K562 (cell line): ENCODE measurements around the gene ASB10. TPM values are rescaled to one million over a fixed set of nuclear protein-coding genes. Genes with fewer than 3 reads are reported as not detected.

Experiments
- ATAC-seq: fragments of 200-7000 bp; cut with Tn5 transposase; 3 replicates; pipeline ENCODE4 v1.9.1; 2020; ENCODE audit warnings: moderate library complexity
- BruUV-seq: library from RNA; stranded (reverse); fragments of 400-500 nt; replicated peaks from 2 replicates; lab custom pipeline; 2021; lab: Mats Ljungman, UMichigan
- CTCF ChIA-PET: fragments of 300-600 bp; formaldehyde crosslinking; extraction: SDS; loops from one replicate; lab custom pipeline; 2021; ENCODE audit warnings: low intra/inter-chr PET ratio; lab: Yijun Ruan, JAX
- POLR2A ChIA-PET: fragments of 300-600, 350-650 bp; sonication (Branson Sonifier 250); formaldehyde crosslinking; extraction: SDS; loops from one replicate; lab custom pipeline; 2021; ENCODE audit warnings: antibody characterized with exemption, inconsistent platforms; lab: Yijun Ruan, JAX
- DNase-seq, 4 experiments: peaks; one replicate each; pipeline versions ENCODE4 v3.0.0 to v3.0.0-alpha.2; 2011 to 2018; ENCODE audit warnings: low spot score in 3 of 4, mixed read lengths in 3 of 4; ENCODE audit errors: extremely low read depth in 1 of 4
- FAIRE-seq: peaks from 2 replicates; lab custom pipeline; 2011; peaks lifted over from hg19 to GRCh38; lab: Jason Lieb, UNC
- H2AFZ ChIP-seq: 2 replicates; pipeline ENCODE4 v1.6.0; 2011; ENCODE audit warnings: low read depth, low read length, control low read depth, inconsistent platforms
- H3K27ac ChIP-seq: fragments of 200-600 bp; 3 replicates; pipeline ENCODE4 v1.8.0; 2011; ENCODE audit warnings: low read depth, mild to moderate bottlenecking, control low read depth, inconsistent platforms, low read length, moderate library complexity, mixed read lengths; ENCODE audit errors: extremely low read depth
- H3K27me3 ChIP-seq, 2 experiments: fragments of 300-600 bp in 1 of 2; 2 replicates in 1 of 2; 3 replicates in 1 of 2; pipeline versions ENCODE4 v1.6.0 to v1.8.0; 2011; ENCODE audit warnings: inconsistent platforms in 2 of 2, low read length in 2 of 2, mild to moderate bottlenecking in 1 of 2, mixed read lengths in 1 of 2, moderate library complexity in 1 of 2; ENCODE audit not compliant: control insufficient read depth in 2 of 2, insufficient read depth in 2 of 2
- H3K36me3 ChIP-seq: fragments of 300-600 bp; 3 replicates; pipeline ENCODE4 v1.8.0; 2011; ENCODE audit warnings: mild to moderate bottlenecking, low read length, inconsistent platforms; ENCODE audit not compliant: control insufficient read depth, insufficient read depth
- H3K4me1 ChIP-seq, 2 experiments: fragments of 200-600 bp in 1 of 2; replicated peaks in 1 of 2; 2 replicates in 1 of 2; 3 replicates in 1 of 2; pipeline versions ENCODE4 v1.5.1 to v1.8.0; 2011; ENCODE audit warnings: inconsistent platforms in 2 of 2, low read length in 2 of 2, mild to moderate bottlenecking in 1 of 2, mixed read lengths in 1 of 2, moderate library complexity in 1 of 2; ENCODE audit not compliant: control insufficient read depth in 2 of 2, insufficient read depth in 2 of 2
- H3K4me2 ChIP-seq: 2 replicates; pipeline ENCODE4 v1.6.1; 2011; ENCODE audit warnings: low read length, control low read depth, inconsistent platforms, mixed read lengths; ENCODE audit not compliant: insufficient read depth
- H3K4me3 ChIP-seq: fragments of 200-600 bp; sonication (generic), shearing (Covaris generic); 2 replicates; pipeline ENCODE4 v1.5.1; 2016; ENCODE audit warnings: control low read depth, inconsistent platforms
- H3K79me2 ChIP-seq: fragments of 200-600 bp; 3 replicates; pipeline ENCODE4 v1.8.0; 2011; ENCODE audit warnings: low read length, inconsistent platforms; ENCODE audit not compliant: control insufficient read depth, insufficient read depth
- H3K9ac ChIP-seq, 2 experiments: 2 replicates each; pipeline versions ENCODE4 v1.6.0 to v1.6.1; 2011; ENCODE audit warnings: low read depth in 2 of 2, low read length in 2 of 2, control low read depth in 1 of 2, inconsistent platforms in 1 of 2, mild to moderate bottlenecking in 1 of 2, mixed read lengths in 1 of 2; ENCODE audit not compliant: insufficient read depth in 1 of 2
- H3K9me1 ChIP-seq: one replicate; pipeline ENCODE4 v1.6.0; 2011; ENCODE audit warnings: inconsistent platforms, mild to moderate bottlenecking, low read length, moderate library complexity; ENCODE audit not compliant: control insufficient read depth, insufficient read depth
- H3K9me3 ChIP-seq: replicated peaks from 2 replicates; pipeline ENCODE4 v1.5.1; 2011; ENCODE audit warnings: low read depth, low read length, inconsistent platforms; ENCODE audit not compliant: control insufficient read depth, insufficient read depth
- H4K20me1 ChIP-seq: replicated peaks from 2 replicates; pipeline ENCODE4 v1.6.1; 2011; ENCODE audit warnings: low read length, inconsistent platforms, mixed read lengths; ENCODE audit not compliant: control insufficient read depth, insufficient read depth
- DDX20 ChIP-seq: fragments of 450-650 bp; IDR thresholded peaks from 2 replicates; pipeline ENCODE4 v1.6.1; 2016; ENCODE audit warnings: missing genetic modification characterization, low read depth, mild to moderate bottlenecking, missing compliant biosample characterization, moderate library complexity
- ELF2 ChIP-seq: fragments of 250-450 bp; sonication (Bioruptor Pico); IDR thresholded peaks from 2 replicates; pipeline ENCODE4 v1.5.0; 2021; ENCODE audit warnings: mild to moderate bottlenecking
- HLTF ChIP-seq: fragments of 450-650 bp; IDR thresholded peaks from 2 replicates; pipeline ENCODE4 v1.6.1; 2016
- NCOA1 ChIP-seq: fragments of 450-650 bp; IDR thresholded peaks from 2 replicates; pipeline ENCODE4 v1.6.1; 2016; ENCODE audit warnings: low read depth
- SMARCE1 ChIP-seq: fragments of 450-650 bp; IDR thresholded peaks from 2 replicates; pipeline ENCODE4 v1.7.1; 2016; ENCODE audit warnings: mild to moderate bottlenecking
- SRSF1 ChIP-seq: fragments of 200-400 bp; formaldehyde crosslinking; IDR thresholded peaks from 2 replicates; pipeline ENCODE4 v1.6.1; 2017; ENCODE audit warnings: mild to moderate bottlenecking, low read depth, low read length, moderate library complexity
- TAF15 ChIP-seq: fragments of 200-400 bp; formaldehyde crosslinking; IDR thresholded peaks from 2 replicates; pipeline ENCODE4 v1.6.1; 2017; ENCODE audit warnings: mild to moderate bottlenecking, low read depth, low read length, moderate library complexity
- TBL1XR1 ChIP-seq, 2 experiments: IDR thresholded peaks; 2 replicates each; pipeline ENCODE4 v1.6.1; 2012; ENCODE audit warnings: improper control_type of control experiment in 2 of 2, low read length in 2 of 2, mild to moderate bottlenecking in 1 of 2
- WGBS: fragments of 100-300 bp; shearing (Covaris generic); methylation state at CpG from one replicate; pipeline ENCODE4 v1.1.6; 2016; ENCODE audit warnings: low coverage, mixed read lengths; ENCODE audit not compliant: insufficient coverage; ENCODE audit errors: missing lambda C conversion rate; 5-methylcytosine and 5-hydroxymethylcytosine counted together
- in situ Hi-C: fragments of 300-500 bp; cut with MboI; formaldehyde crosslinking; loops from 4 replicates; pipeline ENCODE4 v1.15.0; 2018; ENCODE audit warnings: inconsistent platforms, mixed read lengths
- intact Hi-C: fragments of 100-400 bp; cut with micrococcal nuclease; formaldehyde crosslinking; loops from 2 replicates; pipeline ENCODE4 v1.14.2; 2022
- polyA plus RNA-seq, 8 experiments: library from polyadenylated mRNA; depleted of rRNA in 4 of 8; stranded (reverse) in 5 of 8; unstranded in 3 of 8; fragments of >200 nt; fragmentation: Nextera tagmentation in 2 of 8; fragmentation: Illumina TruSeq in 1 of 8; extraction: Ambion mirVana in 2 of 8; extraction: Trizol in 1 of 8; gene quantifications; 2 replicates each; pipeline versions ENCODE4 v1.2.1 to v1.2.3, GENCODE V29; 2011 to 2014; ENCODE audit warnings: inconsistent platforms in 1 of 8, missing spikeins in 1 of 8
- total RNA-seq, 7 experiments: library from RNA; depleted of rRNA in 6 of 7; stranded (reverse); fragments of >200 nt in 6 of 7; fragmentation: Illumina TruSeq in 2 of 7; extraction: Trizol in 2 of 7; gene quantifications; 2 replicates each; pipeline versions ENCODE4 v1.2.1 to v1.2.3, GENCODE V29; 2011 to 2021; ENCODE audit warnings: low replicate concordance in 1 of 7
- TF ChIP-seq, protein P1 (sequence below), 2 experiments: fragments of 450-650 bp; IDR thresholded peaks; 2 replicates each; pipeline ENCODE4 v1.6.1; 2016
- TF ChIP-seq, protein P2 (sequence below): fragments of 450-650 bp; formaldehyde crosslinking; IDR thresholded peaks from 2 replicates; pipeline ENCODE4 v1.4.0; 2020; ENCODE audit warnings: mild to moderate bottlenecking, moderate library complexity
- TF ChIP-seq, protein P3 (sequence below): fragments of 450-650 bp; IDR thresholded peaks from 2 replicates; pipeline ENCODE4 v1.6.1; 2016; ENCODE audit warnings: low read depth

ASB10 gene
- total and polyA plus RNA-seq, 9 of the 15 experiments (the other 6 are each of a cell fraction or from before 2014, with no cell fraction given), result not detected

DNA sequence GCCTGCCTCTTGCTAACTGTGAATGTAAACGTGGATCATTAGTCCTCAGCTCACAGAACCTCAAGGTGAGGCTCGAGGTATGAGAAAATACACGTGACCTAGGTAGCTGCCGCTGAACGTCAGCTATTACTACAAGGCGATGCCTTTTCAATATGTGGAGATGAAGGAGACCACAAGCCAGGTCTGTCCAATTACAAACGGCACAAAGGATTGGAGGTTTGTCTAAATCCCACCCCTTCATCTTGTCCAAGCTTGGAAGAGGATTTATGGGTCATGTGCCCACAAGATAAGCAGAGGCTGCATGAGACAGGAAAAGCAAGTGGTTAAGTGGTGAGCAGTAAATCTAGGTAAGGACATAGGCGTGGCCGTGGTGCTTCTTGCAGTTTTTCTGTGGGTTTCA lies 19.9 kb upstream of the ASB10 start (continued):
- TF ChIP-seq, protein P1, sequence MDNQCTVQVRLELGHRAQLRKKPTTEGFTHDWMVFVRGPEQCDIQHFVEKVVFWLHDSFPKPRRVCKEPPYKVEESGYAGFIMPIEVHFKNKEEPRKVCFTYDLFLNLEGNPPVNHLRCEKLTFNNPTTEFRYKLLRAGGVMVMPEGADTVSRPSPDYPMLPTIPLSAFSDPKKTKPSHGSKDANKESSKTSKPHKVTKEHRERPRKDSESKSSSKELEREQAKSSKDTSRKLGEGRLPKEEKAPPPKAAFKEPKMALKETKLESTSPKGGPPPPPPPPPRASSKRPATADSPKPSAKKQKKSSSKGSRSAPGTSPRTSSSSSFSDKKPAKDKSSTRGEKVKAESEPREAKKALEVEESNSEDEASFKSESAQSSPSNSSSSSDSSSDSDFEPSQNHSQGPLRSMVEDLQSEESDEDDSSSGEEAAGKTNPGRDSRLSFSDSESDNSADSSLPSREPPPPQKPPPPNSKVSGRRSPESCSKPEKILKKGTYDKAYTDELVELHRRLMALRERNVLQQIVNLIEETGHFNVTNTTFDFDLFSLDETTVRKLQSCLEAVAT (IDR thresholded peaks at IDR 0.05), result peak in 1 of 2 experiments; percentile 63; a peak in 1 of 4 replicates
- TF ChIP-seq HLTF (no peak), NCOA1 (no peak; the same call in 1 of the 2 replicates), TAF15 (no peak)
- TF ChIP-seq, protein P2, sequence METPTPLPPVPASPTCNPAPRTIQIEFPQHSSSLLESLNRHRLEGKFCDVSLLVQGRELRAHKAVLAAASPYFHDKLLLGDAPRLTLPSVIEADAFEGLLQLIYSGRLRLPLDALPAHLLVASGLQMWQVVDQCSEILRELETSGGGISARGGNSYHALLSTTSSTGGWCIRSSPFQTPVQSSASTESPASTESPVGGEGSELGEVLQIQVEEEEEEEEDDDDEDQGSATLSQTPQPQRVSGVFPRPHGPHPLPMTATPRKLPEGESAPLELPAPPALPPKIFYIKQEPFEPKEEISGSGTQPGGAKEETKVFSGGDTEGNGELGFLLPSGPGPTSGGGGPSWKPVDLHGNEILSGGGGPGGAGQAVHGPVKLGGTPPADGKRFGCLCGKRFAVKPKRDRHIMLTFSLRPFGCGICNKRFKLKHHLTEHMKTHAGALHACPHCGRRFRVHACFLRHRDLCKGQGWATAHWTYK (CRISPR knock-in tag), result no peak

DNA sequence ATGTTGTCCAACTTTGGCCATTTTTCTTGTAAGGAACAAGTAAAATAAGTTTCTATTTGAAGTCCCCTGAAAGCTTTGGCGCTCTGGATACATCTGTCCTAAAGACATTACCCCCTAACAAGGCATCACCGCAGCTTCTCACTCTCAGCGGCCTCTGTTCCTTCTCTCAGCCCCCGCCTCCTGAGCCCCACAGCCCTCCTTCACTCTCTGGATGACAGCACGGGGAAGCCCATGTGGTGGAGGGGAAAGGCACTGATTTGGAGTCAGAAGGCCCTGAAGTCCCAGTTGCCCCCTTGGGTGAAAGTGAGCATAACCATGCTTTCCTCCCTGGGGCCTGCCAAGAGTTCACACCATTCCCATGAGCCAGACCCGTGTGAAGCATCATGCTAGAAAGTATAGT lies 18.7 kb upstream of the ASB10 start:
- Histone ChIP-seq H3K9ac (no peak overlapping the region), H3K27me3 (peaks cover 50 to 51% of the 10 kb centered on the region in 2 experiments; a peak in 4 of 5 replicates), H3K79me2 (no peaks in the 10 kb centered on the region), H3K4me1 (peaks cover 15 to 19% of the 10 kb centered on the region in 2 experiments), H3K9me3 (no peaks in the 10 kb centered on the region), H2AFZ (no peak overlapping the region), H3K4me2 (no peak overlapping the region), H3K9me1 (no peaks in the 10 kb centered on the region), H3K36me3 (no peaks in the 10 kb centered on the region), H3K27ac (no peak overlapping the region), H4K20me1 (peaks cover 26% of the 10 kb centered on the region), H3K4me3 (no peak overlapping the region)
- POLR2A ChIA-PET, result interaction anchor here (0.6 to 1.1 kb wide), 3 partner anchors 9 to 27 kb away, joined by 3 read pairs; partner anchors contain the start of gene CHPF2
- no peak for FAIRE-seq
- intact Hi-C loops, result loop anchor here (2.0 kb wide), 1 partner anchor 35 kb away; no protein-coding TSS in a partner anchor
- no peak for DNase-seq
- 17% methylated on average over 6 of the region's 6 CpGs for WGBS
- BruUV-seq, result no TSS peak
- no peak for ATAC-seq
- CTCF ChIA-PET, result no interaction called here
- in situ Hi-C loops, result no loop called here
- TF ChIP-seq TBL1XR1 (IDR thresholded peaks at IDR 0.05; ENCODE audit: low read length in 2 of 2) (no peak), DDX20 (no peak), ELF2 (CRISPR knock-in tag) (no peak), SRSF1 (no peak), SMARCE1 (no peak)
- TF ChIP-seq, protein P3, sequence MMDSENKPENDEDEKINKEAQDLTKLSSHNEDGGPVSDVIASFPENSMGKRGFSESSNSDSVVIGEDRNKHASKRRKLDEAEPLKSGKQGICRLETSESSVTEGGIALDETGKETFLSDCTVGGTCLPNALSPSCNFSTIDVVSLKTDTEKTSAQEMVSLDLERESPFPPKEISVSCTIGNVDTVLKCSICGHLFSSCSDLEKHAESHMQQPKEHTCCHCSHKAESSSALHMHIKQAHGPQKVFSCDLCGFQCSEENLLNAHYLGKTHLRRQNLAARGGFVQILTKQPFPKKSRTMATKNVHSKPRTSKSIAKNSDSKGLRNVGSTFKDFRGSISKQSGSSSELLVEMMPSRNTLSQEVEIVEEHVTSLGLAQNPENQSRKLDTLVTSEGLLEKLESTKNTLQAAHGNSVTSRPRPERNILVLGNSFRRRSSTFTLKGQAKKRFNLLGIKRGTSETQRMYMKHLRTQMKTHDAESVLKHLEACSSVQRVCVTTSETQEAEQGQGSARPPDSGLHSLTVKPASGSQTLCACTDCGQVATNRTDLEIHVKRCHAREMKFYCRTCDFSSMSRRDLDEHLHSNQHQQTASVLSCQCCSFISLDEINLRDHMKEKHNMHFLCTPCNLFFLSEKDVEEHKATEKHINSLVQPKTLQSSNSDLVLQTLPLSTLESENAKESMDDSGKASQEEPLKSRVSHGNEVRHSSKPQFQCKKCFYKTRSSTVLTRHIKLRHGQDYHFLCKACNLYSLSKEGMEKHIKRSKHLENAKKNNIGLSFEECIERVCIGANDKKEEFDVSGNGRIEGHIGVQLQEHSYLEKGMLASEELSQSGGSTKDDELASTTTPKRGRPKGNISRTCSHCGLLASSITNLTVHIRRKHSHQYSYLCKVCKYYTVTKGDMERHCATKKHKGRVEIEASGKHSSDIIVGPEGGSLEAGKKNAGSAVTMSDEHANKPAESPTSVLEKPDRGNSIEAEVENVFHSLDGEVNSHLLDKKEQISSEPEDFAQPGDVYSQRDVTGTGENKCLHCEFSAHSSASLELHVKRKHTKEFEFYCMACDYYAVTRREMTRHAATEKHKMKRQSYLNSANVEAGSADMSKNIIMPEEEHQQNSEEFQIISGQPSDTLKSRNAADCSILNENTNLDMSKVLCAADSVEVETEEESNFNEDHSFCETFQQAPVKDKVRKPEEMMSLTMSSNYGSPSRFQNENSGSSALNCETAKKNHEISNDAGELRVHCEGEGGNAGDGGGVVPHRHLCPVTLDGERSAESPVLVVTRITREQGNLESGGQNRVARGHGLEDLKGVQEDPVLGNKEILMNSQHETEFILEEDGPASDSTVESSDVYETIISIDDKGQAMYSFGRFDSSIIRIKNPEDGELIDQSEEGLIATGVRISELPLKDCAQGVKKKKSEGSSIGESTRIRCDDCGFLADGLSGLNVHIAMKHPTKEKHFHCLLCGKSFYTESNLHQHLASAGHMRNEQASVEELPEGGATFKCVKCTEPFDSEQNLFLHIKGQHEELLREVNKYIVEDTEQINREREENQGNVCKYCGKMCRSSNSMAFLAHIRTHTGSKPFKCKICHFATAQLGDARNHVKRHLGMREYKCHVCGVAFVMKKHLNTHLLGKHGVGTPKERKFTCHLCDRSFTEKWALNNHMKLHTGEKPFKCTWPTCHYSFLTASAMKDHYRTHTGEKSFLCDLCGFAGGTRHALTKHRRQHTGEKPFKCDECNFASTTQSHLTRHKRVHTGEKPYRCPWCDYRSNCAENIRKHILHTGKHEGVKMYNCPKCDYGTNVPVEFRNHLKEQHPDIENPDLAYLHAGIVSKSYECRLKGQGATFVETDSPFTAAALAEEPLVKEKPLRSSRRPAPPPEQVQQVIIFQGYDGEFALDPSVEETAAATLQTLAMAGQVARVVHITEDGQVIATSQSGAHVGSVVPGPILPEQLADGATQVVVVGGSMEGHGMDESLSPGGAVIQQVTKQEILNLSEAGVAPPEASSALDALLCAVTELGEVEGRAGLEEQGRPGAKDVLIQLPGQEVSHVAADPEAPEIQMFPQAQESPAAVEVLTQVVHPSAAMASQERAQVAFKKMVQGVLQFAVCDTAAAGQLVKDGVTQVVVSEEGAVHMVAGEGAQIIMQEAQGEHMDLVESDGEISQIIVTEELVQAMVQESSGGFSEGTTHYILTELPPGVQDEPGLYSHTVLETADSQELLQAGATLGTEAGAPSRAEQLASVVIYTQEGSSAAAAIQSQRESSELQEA, result no peak
